HG02970 (cell line): ENCODE data around the gene ANO1.

ENCODE experiments used
- ATAC-seq: cut with Tn5 transposase; IDR thresholded peaks from one replicate; pipeline ENCODE4 v1.9.1; 2021; ENCODE audit warnings: mild to moderate bottlenecking, moderate library complexity, moderate number of reproducible peaks; ENCODE audit not compliant: unreplicated experiment, low FRiP score

Gene ANO1

DNA sequence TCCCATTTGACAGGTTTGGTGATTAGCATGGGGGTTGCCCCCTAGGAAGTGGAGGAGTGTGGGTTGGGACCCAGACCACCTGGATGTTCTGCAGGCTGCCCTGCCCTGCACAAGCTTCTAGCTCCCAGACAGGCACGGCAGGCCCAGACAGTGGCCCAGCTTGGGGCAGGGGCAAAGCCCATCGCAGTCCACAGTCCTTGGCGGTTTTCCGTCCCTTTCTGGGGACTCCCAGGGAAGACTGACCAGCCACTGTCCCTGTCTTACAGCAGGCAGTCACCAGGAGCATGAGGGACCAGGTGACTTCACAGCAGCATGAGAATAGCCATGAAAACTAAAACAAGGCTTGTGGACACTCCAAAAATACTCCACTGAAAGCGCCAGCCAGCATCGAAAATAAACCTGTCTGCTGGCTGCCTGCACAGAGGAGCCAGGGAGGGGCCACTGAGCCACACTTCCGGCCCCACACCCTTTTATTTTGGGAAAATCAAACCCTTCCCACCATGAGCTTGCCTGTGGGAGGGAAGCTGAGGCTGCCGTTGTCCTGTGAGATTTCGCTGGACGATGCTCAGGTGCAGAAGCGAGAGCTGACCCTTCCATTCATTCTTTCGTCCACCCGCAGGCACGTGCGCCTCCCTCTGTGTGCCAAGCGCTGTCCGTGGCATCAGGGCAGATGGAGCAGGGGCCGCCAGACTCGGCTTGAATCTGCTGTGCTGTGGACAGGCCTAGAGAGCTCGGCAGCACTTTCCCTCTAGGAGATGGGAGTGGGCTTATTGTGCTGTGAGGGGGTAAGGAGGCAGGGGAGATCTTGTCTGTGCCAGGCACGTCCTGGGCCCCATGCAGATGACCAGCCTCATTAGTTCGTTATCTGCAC, 153.0 kb downstream of the ANO1 start:
- ATAC-seq, result no peak

DNA sequence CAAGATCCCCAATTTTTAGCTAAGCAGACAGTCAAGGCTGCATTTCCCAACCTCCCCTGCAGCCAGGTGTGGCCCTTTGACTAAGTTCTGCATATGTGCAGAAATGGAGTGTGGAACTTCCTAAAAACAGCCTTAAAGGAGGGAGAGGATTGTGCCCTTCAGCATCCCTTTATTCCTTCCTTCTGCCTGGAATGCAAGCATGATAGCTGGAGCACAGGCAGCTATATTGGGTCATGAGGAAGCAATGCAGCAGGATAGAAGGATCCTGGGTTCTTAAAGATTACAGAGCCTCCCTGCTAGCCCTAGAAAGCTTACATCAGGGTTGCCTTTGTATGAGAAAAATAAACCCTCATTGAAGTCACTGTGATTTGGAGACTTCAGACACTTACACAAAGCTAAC, 154.9 kb downstream of the ANO1 start:
- ATAC-seq, result no peak

DNA sequence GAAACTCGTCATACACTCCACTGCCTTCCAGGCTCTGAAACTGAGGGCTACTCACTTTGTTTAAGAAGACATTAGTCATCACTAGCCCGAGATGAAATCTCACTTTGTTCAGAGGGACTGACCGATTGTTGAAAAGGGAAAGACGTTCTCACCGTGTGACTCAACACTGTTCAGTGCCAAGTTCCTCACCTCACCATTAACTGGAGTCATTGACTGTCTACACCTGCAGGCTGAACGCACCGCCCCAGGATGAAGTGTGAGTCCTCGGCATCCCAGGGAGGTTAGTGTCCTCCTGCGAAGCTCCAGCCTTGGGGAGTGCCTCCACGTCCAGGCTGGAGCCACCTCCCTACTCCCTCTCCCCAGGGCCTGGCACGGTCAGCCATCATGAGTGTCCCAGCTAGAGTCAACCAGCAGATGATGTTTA, 155.4 kb downstream of the ANO1 start:
- no peak for ATAC-seq

DNA sequence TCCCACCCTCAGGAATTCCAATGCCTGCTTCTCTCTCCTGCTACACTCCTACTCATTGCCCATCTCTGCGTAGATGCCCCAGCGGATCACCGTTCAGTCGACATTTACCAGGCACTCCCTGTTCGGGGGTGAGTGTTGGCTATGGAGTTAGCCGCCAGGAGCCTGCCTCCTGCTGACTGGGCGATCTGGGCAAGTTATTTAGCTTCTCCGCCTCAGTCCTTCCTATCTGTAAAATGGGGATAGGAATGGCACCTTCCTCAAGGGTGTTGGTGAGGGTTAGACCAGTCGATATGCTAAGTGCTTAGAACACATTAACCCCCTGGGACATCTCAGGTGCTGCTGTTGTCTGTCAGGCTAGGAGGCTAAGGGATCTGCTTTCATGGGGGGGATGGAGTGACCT, 155.8 kb downstream of the ANO1 start:
- no peak for ATAC-seq
